Liver (tissue), 9 donors: Measurements from ENCODE around the gene SMYD5. TPM values are rescaled to one million over a fixed set of nuclear protein-coding genes. Genes with fewer than 3 reads are reported as not detected.

ENCODE experiments used
- DNase-seq: peaks from one replicate; pipeline ENCODE4 v3.0.0-alpha.2; 2017; ENCODE audit warnings: low spot score
- H3K27ac ChIP-seq, 2 donors: one replicate each; pipeline ENCODE4 v1.7.0; 2013; ENCODE audit warnings: inconsistent platforms in 2 of 2, low read length in 2 of 2, control low read depth in 1 of 2, low read depth in 1 of 2, mild to moderate bottlenecking in 1 of 2
- H3K27me3 ChIP-seq, 4 donors: one replicate each; pipeline versions ENCODE4 v1.6.1 to v1.7.0; 2013; ENCODE audit warnings: low read length in 3 of 4, inconsistent platforms in 1 of 4, mild to moderate bottlenecking in 1 of 4, moderate library complexity in 1 of 4; ENCODE audit not compliant: control insufficient read depth in 4 of 4, insufficient read depth in 4 of 4
- H3K36me3 ChIP-seq, 4 donors: one replicate each; pipeline versions ENCODE4 v1.6.1 to v1.7.0; 2013; ENCODE audit warnings: low read length in 3 of 4, mild to moderate bottlenecking in 3 of 4, low read depth in 1 of 4, moderate library complexity in 1 of 4; ENCODE audit not compliant: control insufficient read depth in 4 of 4, insufficient read depth in 3 of 4
- H3K4me1 ChIP-seq, 4 donors: one replicate each; pipeline versions ENCODE4 v1.6.1 to v1.7.0; 2013; ENCODE audit warnings: low read length in 3 of 4, mild to moderate bottlenecking in 3 of 4, moderate library complexity in 1 of 4; ENCODE audit not compliant: control insufficient read depth in 4 of 4, insufficient read depth in 4 of 4
- H3K4me3 ChIP-seq, 3 donors: one replicate each; pipeline versions ENCODE4 v1.6.1 to v1.7.0; 2013; ENCODE audit warnings: low read length in 3 of 3, control low read depth in 1 of 3, low read depth in 1 of 3, mild to moderate bottlenecking in 1 of 3
- H3K9ac ChIP-seq, 2 donors: one replicate each; pipeline ENCODE4 v1.7.0; 2013; ENCODE audit warnings: low read length in 2 of 2, mild to moderate bottlenecking in 2 of 2, moderate library complexity in 2 of 2, control low read depth in 1 of 2, low read depth in 1 of 2
- H3K9me3 ChIP-seq, 4 donors: one replicate each; pipeline versions ENCODE4 v1.6.1 to v1.7.0; 2013; ENCODE audit warnings: low read length in 3 of 4; ENCODE audit not compliant: control insufficient read depth in 4 of 4
- EGR1 ChIP-seq, 2 donors: IDR thresholded peaks; 2 replicates each; pipeline ENCODE4 v1.6.1; 2016 to 2018; ENCODE audit warnings: antibody characterized with exemption in 2 of 2, low read depth in 2 of 2
- GABPA ChIP-seq, 2 donors: IDR thresholded peaks in 1 of 2; conservative IDR thresholded peaks in 1 of 2; 2 replicates each; pipeline ENCODE4 v1.6.1; 2016; ENCODE audit warnings: antibody characterized with exemption in 2 of 2, mild to moderate bottlenecking in 1 of 2, moderate library complexity in 1 of 2
- HNF4G ChIP-seq: IDR thresholded peaks from 2 replicates; pipeline ENCODE4 v1.6.1; 2016; ENCODE audit warnings: antibody characterized with exemption
- JUND ChIP-seq, 2 donors: IDR thresholded peaks; 2 replicates each; pipeline ENCODE4 v1.6.1; 2016; ENCODE audit warnings: antibody characterized with exemption in 2 of 2
- NR2F2 ChIP-seq: IDR thresholded peaks from 2 replicates; pipeline ENCODE4 v1.6.1; 2016; ENCODE audit warnings: antibody characterized with exemption
- RAD21 ChIP-seq, 2 donors: IDR thresholded peaks; 2 replicates each; pipeline ENCODE4 v1.6.1; 2016; ENCODE audit warnings: antibody characterized with exemption in 2 of 2, mild to moderate bottlenecking in 2 of 2
- RXRA ChIP-seq, 2 donors: IDR thresholded peaks; 2 replicates each; pipeline ENCODE4 v1.6.1; 2017 to 2018; ENCODE audit warnings: antibody characterized with exemption in 2 of 2, mild to moderate bottlenecking in 1 of 2
- SP1 ChIP-seq: IDR thresholded peaks from 2 replicates; pipeline ENCODE4 v1.6.1; 2018; ENCODE audit warnings: antibody characterized with exemption, mild to moderate bottlenecking
- TAF1 ChIP-seq: conservative IDR thresholded peaks from 2 replicates; pipeline ENCODE4 v1.6.1; 2016; ENCODE audit warnings: antibody characterized with exemption, mild to moderate bottlenecking
- YY1 ChIP-seq: IDR thresholded peaks from 2 replicates; pipeline ENCODE4 v1.6.1; 2016; ENCODE audit warnings: antibody characterized with exemption, mild to moderate bottlenecking
- ZBTB33 ChIP-seq: IDR thresholded peaks from 2 replicates; pipeline ENCODE4 v1.6.1; 2016; ENCODE audit warnings: antibody characterized with exemption
- WGBS: extraction: QIAGEN DNeasy Blood & Tissue Kit; methylation state at CpG from one replicate; pipeline ENCODE4 v1.1.7; 2013; 5-methylcytosine and 5-hydroxymethylcytosine counted together
- polyA plus RNA-seq, 2 donors: library from polyadenylated mRNA; stranded (reverse) in 1 of 2; unstranded in 1 of 2; fragments of 200-250 nt in 1 of 2; fragments of >200 nt in 1 of 2; fragmentation: Nextera tagmentation in 1 of 2; extraction: Ambion mirVana in 1 of 2; gene quantifications; one replicate each; pipeline versions ENCODE4 v1.2.1 to v1.2.3, GENCODE V29; 2013 to 2015
- total RNA-seq, 2 donors: library from RNA; depleted of rRNA; stranded (reverse); fragments of >200 nt; gene quantifications; one replicate each; pipeline ENCODE4 v1.2.3, GENCODE V29; 2014
- TF ChIP-seq, protein P1 (sequence below): IDR thresholded peaks from 2 replicates; pipeline ENCODE4 v1.6.1; 2016; ENCODE audit warnings: antibody characterized with exemption
- TF ChIP-seq, protein P2 (sequence below): IDR thresholded peaks from 2 replicates; pipeline ENCODE4 v1.6.1; 2016; ENCODE audit warnings: antibody characterized with exemption
- donor health status: healthy.
- donor health status: healthy.
- donor health status: healthy.
- donor health status: healthy.
- donor health status: healthy.

The SMYD5 gene
- total and polyA plus RNA-seq, 4 donors: 3.9 to 8.8 (median 5.8) TPM

DNA sequence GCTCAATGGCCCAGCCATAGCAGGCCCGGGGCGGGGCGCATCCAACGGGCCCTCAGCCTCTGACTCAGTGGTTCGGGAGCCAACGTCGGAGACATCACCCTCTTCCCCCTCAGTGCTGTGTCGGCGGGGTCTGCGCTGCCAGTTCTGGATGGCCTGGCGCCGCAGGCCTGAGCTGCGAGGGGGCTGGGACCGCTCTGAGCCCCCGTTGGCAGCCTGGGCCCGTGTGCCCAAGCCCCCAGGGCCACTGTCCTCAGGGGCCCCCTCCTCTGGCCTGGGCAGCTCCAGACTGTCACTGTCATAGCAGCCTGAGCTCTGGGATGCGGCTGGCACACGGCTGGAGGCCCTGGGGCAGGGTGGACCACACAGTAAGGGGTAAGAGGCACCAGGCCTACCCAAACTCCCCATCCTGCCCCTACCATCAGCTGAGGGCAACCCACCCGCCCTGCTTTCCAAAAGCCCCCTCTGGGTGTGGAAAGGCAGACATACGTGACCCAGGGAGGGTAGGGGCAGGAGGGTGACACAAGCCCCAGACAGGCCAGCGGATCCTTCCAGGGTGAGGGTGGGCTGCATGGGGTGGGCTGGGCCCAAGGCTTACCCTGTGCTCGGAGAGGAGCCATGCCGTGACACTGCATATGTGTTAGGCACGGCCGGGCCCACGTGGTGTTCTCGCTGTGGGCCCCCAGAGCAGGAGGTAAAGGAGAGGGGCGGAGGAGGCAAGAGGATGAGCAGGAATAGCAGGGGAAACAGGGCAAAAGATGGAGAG is 51.4 kb downstream of the SMYD5 start:
- H3K9ac ChIP-seq: no peak overlapping the region
- DNase-seq: no peak
- H3K4me3 ChIP-seq: no peak overlapping the region
- H3K9me3 ChIP-seq: no peaks in the 10 kb centered on the region
- no peak overlapping the region for H3K27ac ChIP-seq
- peaks cover 3 to 12% (median 7%) of the 10 kb centered on the region in 4 donors for H3K4me1 ChIP-seq
- TF ChIP-seq, protein P1, sequence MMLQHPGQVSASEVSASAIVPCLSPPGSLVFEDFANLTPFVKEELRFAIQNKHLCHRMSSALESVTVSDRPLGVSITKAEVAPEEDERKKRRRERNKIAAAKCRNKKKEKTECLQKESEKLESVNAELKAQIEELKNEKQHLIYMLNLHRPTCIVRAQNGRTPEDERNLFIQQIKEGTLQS: no peak
- TF ChIP-seq GABPA (IDR thresholded peaks at IDR 0.05 in 1 of 2, conservative IDR thresholded peaks at IDR 0.05 in 1 of 2) (no peak), RAD21 (IDR thresholded peaks at IDR 0.05) (no peak), RXRA (IDR thresholded peaks at IDR 0.05) (no peak), NR2F2 (no peak)
- H3K27me3 ChIP-seq: peaks cover 0 to 7% (median 0%) of the 10 kb centered on the region in 4 donors
- WGBS: 92% methylated on average over 28 of the region's 28 CpGs
- H3K36me3 ChIP-seq: no peaks in the 10 kb centered on the region

- WGBS: 93% methylated on average over 26 of the region's 26 CpGs
These were observed 52.2 kb downstream of the SMYD5 start for GRCh38 chr2:73266061-73266901.

More at GRCh38 chr2:73266061-73266901, 52.2 kb downstream of the SMYD5 start:
- Histone ChIP-seq H3K27me3 (peaks cover 0 to 7% (median 0%) of the 10 kb centered on the region in 4 donors), H3K27ac (no peak overlapping the region), H3K9ac (no peak overlapping the region), H3K9me3 (no peaks in the 10 kb centered on the region), H3K36me3 (no peaks in the 10 kb centered on the region), H3K4me1 (peaks cover 3 to 12% (median 7%) of the 10 kb centered on the region in 4 donors), H3K4me3 (no peak overlapping the region)
- DNase-seq: no peak
- TF ChIP-seq TAF1 (no peak), JUND (IDR thresholded peaks at IDR 0.05) (no peak), YY1 (no peak), EGR1 (IDR thresholded peaks at IDR 0.05; ENCODE audit: low read depth in 2 of 2) (no peak), NR2F2 (no peak), SP1 (no peak), RAD21 (IDR thresholded peaks at IDR 0.05) (no peak), RXRA (IDR thresholded peaks at IDR 0.05) (no peak), ZBTB33 (no peak), HNF4G (no peak)
- TF ChIP-seq, protein P2, sequence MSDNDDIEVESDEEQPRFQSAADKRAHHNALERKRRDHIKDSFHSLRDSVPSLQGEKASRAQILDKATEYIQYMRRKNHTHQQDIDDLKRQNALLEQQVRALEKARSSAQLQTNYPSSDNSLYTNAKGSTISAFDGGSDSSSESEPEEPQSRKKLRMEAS: no peak
- TF ChIP-seq, protein P1: no peak
